NCI-H1105 treated with DMSO at 0.1 percent for 48 hours (cell line): ENCODE results near the gene ATM.
A peak's percentile ranks its signal among the peaks of the same experiment; 100 is the strongest.

ENCODE experiments used
- DNase-seq: peaks from one replicate; lab custom pipeline; 2025; lab: John Stamatoyannopoulos, UW

The ATM gene

GRCh38 chr11:108222574-108223347 is at the start of gene ATM, which contains the start of gene NPAT:
TSS of gene ATM (plus strand) at chr11:108223067. CDS start at chr11:108227625, 4,558 bp downstream.
TSS of gene NPAT (minus strand) at chr11:108222638. CDS start at chr11:108222536, 102 bp downstream.
- DNase-seq = peak; percentile 99

- no peak for DNase-seq
These were observed 45.3 kb upstream of the ATM start for GRCh38 chr11:108177570-108177969.

GRCh38 chr11:108193725-108194124 is 29.1 kb upstream of the ATM start:
- DNase-seq = no peak

GRCh38 chr11:108196901-108197300 is 26.0 kb upstream of the ATM start:
- no peak for DNase-seq

GRCh38 chr11:108197351-108197750 is 25.5 kb upstream of the ATM start:
- no peak for DNase-seq

GRCh38 chr11:108198833-108199232 is 24.0 kb upstream of the ATM start:
- no peak for DNase-seq

GRCh38 chr11:108199446-108200321 is 23.2 kb upstream of the ATM start:
- no peak for DNase-seq

- no peak for DNase-seq
These were observed 19.8 kb upstream of the ATM start for GRCh38 chr11:108203075-108203474.

- DNase-seq = no peak
These were observed 18.5 kb upstream of the ATM start for GRCh38 chr11:108204376-108204775.

- DNase-seq = no peak
These were observed 17.9 kb upstream of the ATM start for GRCh38 chr11:108204929-108205499.

GRCh38 chr11:108206171-108206570 is 16.7 kb upstream of the ATM start:
- DNase-seq = no peak

GRCh38 chr11:108206969-108207682 is 15.7 kb upstream of the ATM start:
- DNase-seq = no peak

- no peak for DNase-seq
These were observed 15.2 kb upstream of the ATM start for GRCh38 chr11:108207683-108208060.

GRCh38 chr11:108210441-108210840 is 12.4 kb upstream of the ATM start:
- no peak for DNase-seq

GRCh38 chr11:108213784-108214183 is 9.1 kb upstream of the ATM start:
- no peak for DNase-seq

- DNase-seq = no peak
These were observed 5.9 kb upstream of the ATM start for GRCh38 chr11:108216988-108217387.

- no peak for DNase-seq
These were observed 4.4 kb upstream of the ATM start for GRCh38 chr11:108218455-108218854.

- no peak for DNase-seq
These were observed 3.7 kb upstream of the ATM start for GRCh38 chr11:108218912-108219783.

GRCh38 chr11:108220721-108221336 is 2.0 kb upstream of the ATM start:
- DNase-seq = no peak

- no peak for DNase-seq
These were observed 1.5 kb upstream of the ATM start for GRCh38 chr11:108221371-108221770.
